MM.1S (cell line): Measurements from ENCODE around the gene GALNT9.

Experiments used
- DNase-seq: peaks from one replicate; pipeline ENCODE4 v3.0.0-alpha.2; 2015
- H2AFZ ChIP-seq: fragments of 300-600 bp; sonication (generic); 2 replicates; pipeline ENCODE4 v1.6.0; 2016; ENCODE audit warnings: antibody characterized with exemption, low read length
- H3F3A ChIP-seq: fragments of 300-600 bp; sonication (generic); 2 replicates; pipeline ENCODE4 v1.6.1; 2016; ENCODE audit warnings: mild to moderate bottlenecking, antibody characterized with exemption, low read length, moderate library complexity, mixed read lengths; ENCODE audit not compliant: insufficient read depth
- H3K27ac ChIP-seq: fragments of 300-600 bp; sonication (generic); 2 replicates; pipeline ENCODE4 v1.5.1; 2016; ENCODE audit warnings: mild to moderate bottlenecking, low read length
- H3K27me3 ChIP-seq: fragments of 300-600 bp; sonication (generic); replicated peaks from 2 replicates; pipeline ENCODE4 v1.6.0; 2016; ENCODE audit warnings: low read length; ENCODE audit not compliant: insufficient read depth
- H3K36me3 ChIP-seq: fragments of 300-600 bp; sonication (generic); replicated peaks from 2 replicates; pipeline ENCODE4 v1.6.1; 2016; ENCODE audit warnings: mild to moderate bottlenecking, low read length, mixed read lengths; ENCODE audit not compliant: insufficient read depth
- H3K4me1 ChIP-seq: fragments of 300-600 bp; sonication (generic); 2 replicates; pipeline ENCODE4 v1.6.1; 2016; ENCODE audit warnings: low read length, mixed read lengths
- H3K4me2 ChIP-seq: fragments of 300-600 bp; sonication (generic); 2 replicates; pipeline ENCODE4 v1.6.0; 2016; ENCODE audit warnings: low read depth, low read length
- H3K4me3 ChIP-seq: fragments of 300-600 bp; sonication (generic); 2 replicates; pipeline ENCODE4 v1.5.1; 2016; ENCODE audit warnings: low read length, mixed read lengths
- H3K79me2 ChIP-seq: fragments of 300-600 bp; sonication (generic); 2 replicates; pipeline ENCODE4 v1.6.1; 2016; ENCODE audit warnings: mixed run types, low read length, mixed read lengths
- H3K9ac ChIP-seq: fragments of 300-600 bp; sonication (generic); 2 replicates; pipeline ENCODE4 v1.6.1; 2016; ENCODE audit warnings: low read length, mixed read lengths
- H3K9me2 ChIP-seq: fragments of 300-600 bp; sonication (generic); replicated peaks from 2 replicates; pipeline ENCODE4 v1.6.1; 2016; ENCODE audit warnings: mild to moderate bottlenecking, low read length, mixed read lengths; ENCODE audit not compliant: insufficient read depth
- H3K9me3 ChIP-seq: fragments of 300-600 bp; sonication (generic); replicated peaks from 2 replicates; pipeline ENCODE4 v1.6.1; 2016; ENCODE audit warnings: mild to moderate bottlenecking, low read length, mixed read lengths; ENCODE audit not compliant: insufficient read depth
- H4K20me1 ChIP-seq: fragments of 300-600 bp; sonication (generic); 2 replicates; pipeline ENCODE4 v1.6.1; 2016; ENCODE audit warnings: mild to moderate bottlenecking, low read length, moderate library complexity, mixed read lengths; ENCODE audit not compliant: insufficient read depth
- EZH2 ChIP-seq: fragments of 300-600 bp; sonication (generic); optimal IDR thresholded peaks from 2 replicates; pipeline ENCODE3; 2017; ENCODE audit warnings: low read depth, mild to moderate bottlenecking, antibody characterized with exemption, low read length, mixed read lengths
- EZH2phosphoT487 ChIP-seq: fragments of 300-600 bp; sonication (generic); IDR thresholded peaks from 2 replicates; pipeline ENCODE4 v1.6.1; 2018; ENCODE audit warnings: antibody characterized with exemption, low read length
- TF ChIP-seq, protein P1 (sequence below): fragments of 300-600 bp; sonication (generic); IDR thresholded peaks from 2 replicates; pipeline ENCODE4 v1.5.1; 2016; ENCODE audit warnings: antibody characterized with exemption, low read length, mixed read lengths

Gene GALNT9

GRCh38 chr12:132338781-132339180, 9.4 kb upstream of the GALNT9 start:
- H3K27ac ChIP-seq: no peak overlapping the region
- peaks cover 5% of the 10 kb centered on the region for H3K27me3 ChIP-seq
- H2AFZ ChIP-seq: no peak overlapping the region
- H3K36me3 ChIP-seq: no peaks in the 10 kb centered on the region
- no peaks in the 10 kb centered on the region for H3K9me3 ChIP-seq
- no peaks in the 10 kb centered on the region for H3K79me2 ChIP-seq
- H3K9me2 ChIP-seq: no peaks in the 10 kb centered on the region
- no peaks in the 10 kb centered on the region for H3K4me1 ChIP-seq
- no peak for DNase-seq
- no peaks in the 10 kb centered on the region for H4K20me1 ChIP-seq
- H3K4me2 ChIP-seq: no peak overlapping the region
- H3F3A ChIP-seq: no peaks in the 10 kb centered on the region
- no peak overlapping the region for H3K9ac ChIP-seq
- H3K4me3 ChIP-seq: no peak overlapping the region
- TF ChIP-seq, protein P1, sequence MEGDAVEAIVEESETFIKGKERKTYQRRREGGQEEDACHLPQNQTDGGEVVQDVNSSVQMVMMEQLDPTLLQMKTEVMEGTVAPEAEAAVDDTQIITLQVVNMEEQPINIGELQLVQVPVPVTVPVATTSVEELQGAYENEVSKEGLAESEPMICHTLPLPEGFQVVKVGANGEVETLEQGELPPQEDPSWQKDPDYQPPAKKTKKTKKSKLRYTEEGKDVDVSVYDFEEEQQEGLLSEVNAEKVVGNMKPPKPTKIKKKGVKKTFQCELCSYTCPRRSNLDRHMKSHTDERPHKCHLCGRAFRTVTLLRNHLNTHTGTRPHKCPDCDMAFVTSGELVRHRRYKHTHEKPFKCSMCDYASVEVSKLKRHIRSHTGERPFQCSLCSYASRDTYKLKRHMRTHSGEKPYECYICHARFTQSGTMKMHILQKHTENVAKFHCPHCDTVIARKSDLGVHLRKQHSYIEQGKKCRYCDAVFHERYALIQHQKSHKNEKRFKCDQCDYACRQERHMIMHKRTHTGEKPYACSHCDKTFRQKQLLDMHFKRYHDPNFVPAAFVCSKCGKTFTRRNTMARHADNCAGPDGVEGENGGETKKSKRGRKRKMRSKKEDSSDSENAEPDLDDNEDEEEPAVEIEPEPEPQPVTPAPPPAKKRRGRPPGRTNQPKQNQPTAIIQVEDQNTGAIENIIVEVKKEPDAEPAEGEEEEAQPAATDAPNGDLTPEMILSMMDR: no peak
- no peak for TF ChIP-seq EZH2

- no peak overlapping the region for H2AFZ ChIP-seq
- H3K27ac ChIP-seq: no peak overlapping the region
- no peaks in the 10 kb centered on the region for H3K4me1 ChIP-seq
- no peak overlapping the region for H3K4me2 ChIP-seq
- H3K36me3 ChIP-seq: no peaks in the 10 kb centered on the region
- no peaks in the 10 kb centered on the region for H3K9me3 ChIP-seq
- peaks cover 9% of the 10 kb centered on the region for H3K27me3 ChIP-seq
- no peaks in the 10 kb centered on the region for H3K79me2 ChIP-seq
- no peak for DNase-seq
- H3K9me2 ChIP-seq: no peaks in the 10 kb centered on the region
- H4K20me1 ChIP-seq: no peaks in the 10 kb centered on the region
- H3F3A ChIP-seq: no peaks in the 10 kb centered on the region
- no peak overlapping the region for H3K4me3 ChIP-seq
- TF ChIP-seq EZH2phosphoT487 (no peak), EZH2 (no peak)
- TF ChIP-seq, protein P1: no peak
- no peak overlapping the region for H3K9ac ChIP-seq
These were observed 8.9 kb upstream of the GALNT9 start for GRCh38 chr12:132338311-132338710.

- Histone ChIP-seq H3K36me3 (no peaks in the 10 kb centered on the region), H3F3A (no peaks in the 10 kb centered on the region), H3K27me3 (peaks cover 10% of the 10 kb centered on the region), H3K9me3 (no peaks in the 10 kb centered on the region), H3K4me1 (no peaks in the 10 kb centered on the region), H3K4me2 (no peak overlapping the region), H3K9ac (no peak overlapping the region), H3K79me2 (no peaks in the 10 kb centered on the region), H4K20me1 (no peaks in the 10 kb centered on the region), H3K27ac (no peak overlapping the region), H2AFZ (no peak overlapping the region), H3K9me2 (no peaks in the 10 kb centered on the region), H3K4me3 (no peak overlapping the region)
- TF ChIP-seq EZH2 (no peak), EZH2phosphoT487 (no peak)
- TF ChIP-seq, protein P1: no peak
- DNase-seq: no peak
These were observed 8.2 kb upstream of the GALNT9 start for GRCh38 chr12:132337557-132337956.
